SKM-1 treated with dmso at 0.1 percent for 144 hours (cell line): ENCODE data around the gene ANO1.

Experiments
- DNase-seq: peaks from one replicate; lab custom pipeline; 2025; ENCODE audit not compliant: unreplicated experiment; lab: John Stamatoyannopoulos, UW

ANO1 gene

GRCh38 chr11:70133771-70134335 is 55.7 kb downstream of the ANO1 start:
- no peak for DNase-seq

GRCh38 chr11:70134490-70134889 is 56.4 kb downstream of the ANO1 start:
- no peak for DNase-seq

GRCh38 chr11:70135142-70135541 is 57.0 kb downstream of the ANO1 start:
- no peak for DNase-seq

- DNase-seq = no peak
Observed at GRCh38 chr11:70135625-70136059, 57.5 kb downstream of the ANO1 start.

- no peak for DNase-seq
Observed at GRCh38 chr11:70137383-70137782, 59.3 kb downstream of the ANO1 start.

GRCh38 chr11:70138403-70138802 is 60.3 kb downstream of the ANO1 start:
- DNase-seq = no peak

GRCh38 chr11:70139785-70140410 is 61.8 kb downstream of the ANO1 start:
- DNase-seq = no peak

- no peak for DNase-seq
Observed at GRCh38 chr11:70140711-70141485, 62.8 kb downstream of the ANO1 start.

- no peak for DNase-seq
Observed at GRCh38 chr11:70141486-70142220, 63.5 kb downstream of the ANO1 start.

GRCh38 chr11:70142221-70142875 is 64.2 kb downstream of the ANO1 start:
- no peak for DNase-seq

- DNase-seq = no peak
Observed at GRCh38 chr11:70144262-70144661, 66.1 kb downstream of the ANO1 start.

GRCh38 chr11:70145071-70145470 is 67.0 kb downstream of the ANO1 start:
- DNase-seq = no peak

- DNase-seq = no peak
Observed at GRCh38 chr11:70145841-70146240, 67.7 kb downstream of the ANO1 start.

- no peak for DNase-seq
Observed at GRCh38 chr11:70146299-70146698, 68.2 kb downstream of the ANO1 start.

- DNase-seq = no peak
Observed at GRCh38 chr11:70146895-70147520, 68.9 kb downstream of the ANO1 start.

- DNase-seq = no peak
Observed at GRCh38 chr11:70147668-70148067, 69.6 kb downstream of the ANO1 start.

- no peak for DNase-seq
Observed at GRCh38 chr11:70151671-70152070, 73.6 kb downstream of the ANO1 start.

- peak; percentile 4 for DNase-seq
Observed at GRCh38 chr11:70153133-70153727, 75.1 kb downstream of the ANO1 start.

GRCh38 chr11:70155386-70155785 is 77.3 kb downstream of the ANO1 start:
- no peak for DNase-seq
